Activated naive CD8-positive, alpha-beta T cell treated with anti-CD3 and anti-CD28 coated beads, Interleukin-2, amount 50 U/mL, for 24 hours (primary cell): ENCODE data around the gene TMEM170A.
"Not testable (repeated sequence)": the region's sequence is repeated elsewhere in the genome, so short reads cannot be mapped to it uniquely, and the experiment has no call there.

Source experiments
- ATAC-seq: fragments of 150-1000 bp; cut with Tn5 transposase; one replicate; pipeline ENCODE4 v1.10.0; 2021
- DNase-seq: peaks from one replicate; pipeline ENCODE4 v3.0.0; 2021
- H3K27ac Mint-ChIP-seq: one replicate; pipeline ENCODE4 v1.8.0; 2021; ENCODE audit warnings: mild to moderate bottlenecking, mixed read lengths
- H3K27me3 Mint-ChIP-seq: one replicate; pipeline ENCODE4 v1.8.0; 2021; ENCODE audit warnings: mixed read lengths
- H3K36me3 Mint-ChIP-seq: one replicate; pipeline ENCODE4 v1.8.0; 2021; ENCODE audit warnings: low read depth, mixed read lengths
- H3K4me1 Mint-ChIP-seq: one replicate; pipeline ENCODE4 v1.8.0; 2021; ENCODE audit warnings: mixed read lengths
- H3K4me3 Mint-ChIP-seq: one replicate; pipeline ENCODE4 v1.8.0; 2021; ENCODE audit warnings: mild to moderate bottlenecking, moderate library complexity, mixed read lengths
- H3K9me3 Mint-ChIP-seq: one replicate; pipeline ENCODE4 v1.8.0; 2021; ENCODE audit warnings: mixed read lengths

TMEM170A gene, protein sequence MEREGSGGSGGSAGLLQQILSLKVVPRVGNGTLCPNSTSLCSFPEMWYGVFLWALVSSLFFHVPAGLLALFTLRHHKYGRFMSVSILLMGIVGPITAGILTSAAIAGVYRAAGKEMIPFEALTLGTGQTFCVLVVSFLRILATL

DNA sequence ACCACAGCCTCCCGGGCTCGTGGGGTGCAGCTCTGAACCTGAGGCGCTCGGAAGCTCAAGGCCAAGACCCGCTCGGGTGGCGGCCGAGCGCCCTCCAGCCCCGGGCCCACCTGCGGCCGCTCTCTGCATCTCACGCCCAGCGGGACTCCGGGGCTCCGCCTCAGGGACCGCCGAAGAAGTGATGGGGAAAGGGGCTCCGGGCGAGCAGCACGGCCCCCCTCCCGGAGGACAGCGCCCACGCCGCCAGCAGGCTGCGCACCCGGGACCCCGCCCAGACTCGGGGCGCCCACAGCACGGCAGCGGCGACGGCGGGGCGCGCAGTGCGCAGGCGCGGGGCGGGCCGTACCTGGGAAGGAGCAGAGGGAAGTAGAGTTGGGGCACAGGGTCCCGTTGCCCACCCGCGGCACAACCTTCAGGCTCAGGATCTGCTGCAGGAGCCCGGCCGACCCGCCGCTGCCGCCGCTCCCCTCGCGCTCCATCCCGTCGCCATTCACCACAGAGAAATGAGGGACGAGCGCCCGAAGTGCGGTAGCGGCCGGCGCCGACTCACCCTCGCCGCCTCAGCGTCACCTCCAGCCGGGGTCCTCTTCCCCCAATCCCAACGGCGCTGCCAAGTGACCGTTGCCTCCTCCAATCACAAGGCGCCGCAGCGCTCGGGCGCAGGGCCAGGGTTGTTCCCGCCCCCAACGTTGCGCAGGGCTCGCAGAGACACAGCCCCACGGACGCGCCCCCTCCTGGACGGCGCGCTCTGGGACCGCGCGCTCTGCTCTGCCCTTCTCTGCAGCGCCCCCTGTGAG, at the start of gene TMEM170A:
TSS of gene TMEM170A (minus strand) at position 568 of the 797 bp plus-strand sequence. CDS start at position 479, 89 bp downstream.
- ATAC-seq (peak; percentile 96), DNase-seq (peak; percentile 100)
- no peaks in the 10 kb centered on the region for H3K27me3 Mint-ChIP-seq
- no peaks in the 10 kb centered on the region for H3K9me3 Mint-ChIP-seq
- H3K36me3 Mint-ChIP-seq, result peaks cover 14% of the 10 kb centered on the region
- H3K27ac Mint-ChIP-seq, result peak within 1 kb of the TSS; percentile 89
- H3K4me1 Mint-ChIP-seq, result peaks cover 56% of the 10 kb centered on the region
- peak within 1 kb of the TSS; percentile 89 for H3K4me3 Mint-ChIP-seq

DNA sequence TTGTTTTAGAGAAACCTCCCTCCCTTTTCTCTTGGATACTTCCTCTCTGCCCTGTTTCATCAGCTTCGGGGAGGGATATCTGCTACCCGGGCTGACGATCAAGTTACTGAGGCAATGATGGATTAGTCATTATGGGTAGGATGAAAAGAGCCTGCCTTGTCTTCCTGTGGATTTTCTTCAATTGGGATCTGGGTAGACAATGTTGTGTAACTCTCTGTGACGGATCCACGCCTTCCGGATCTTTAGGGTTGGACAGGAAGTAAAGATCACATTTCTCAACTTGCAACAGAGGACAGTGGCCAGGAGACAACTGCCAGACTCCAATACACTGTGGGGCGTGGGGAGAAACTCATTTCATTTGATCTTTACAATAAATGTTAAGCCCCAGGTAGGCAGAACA, 42.1 kb upstream of the TMEM170A start:
- H3K27ac Mint-ChIP-seq, result no peak overlapping the region
- no peaks in the 10 kb centered on the region for H3K9me3 Mint-ChIP-seq
- H3K36me3 Mint-ChIP-seq, result no peaks in the 10 kb centered on the region
- H3K4me1 Mint-ChIP-seq, result peaks cover 4% of the 10 kb centered on the region
- ATAC-seq (no peak), DNase-seq (no peak)
- H3K27me3 Mint-ChIP-seq, result peaks cover 3% of the 10 kb centered on the region
- no peak overlapping the region for H3K4me3 Mint-ChIP-seq

GRCh38 chr16:75506107-75506506, 41.6 kb upstream of the TMEM170A start:
- Mint-ChIP-seq H3K4me1 (peaks cover 4% of the 10 kb centered on the region), H3K9me3 (no peaks in the 10 kb centered on the region), H3K27me3 (peaks cover 3% of the 10 kb centered on the region), H3K27ac (no peak overlapping the region), H3K36me3 (no peaks in the 10 kb centered on the region), H3K4me3 (no peak overlapping the region)
- ATAC-seq (no peak), DNase-seq (no peak)

- H3K4me3 Mint-ChIP-seq, result no peak overlapping the region
- H3K36me3 Mint-ChIP-seq, result no peaks in the 10 kb centered on the region
- H3K27ac Mint-ChIP-seq, result no peak overlapping the region
- H3K4me1 Mint-ChIP-seq, result peaks cover 4% of the 10 kb centered on the region
- H3K27me3 Mint-ChIP-seq, result peaks cover 3% of the 10 kb centered on the region
- DNase-seq, result no peak
- no peak for ATAC-seq
- no peaks in the 10 kb centered on the region for H3K9me3 Mint-ChIP-seq
These were observed 39.3 kb upstream of the TMEM170A start for GRCh38 chr16:75503801-75504200.

DNA sequence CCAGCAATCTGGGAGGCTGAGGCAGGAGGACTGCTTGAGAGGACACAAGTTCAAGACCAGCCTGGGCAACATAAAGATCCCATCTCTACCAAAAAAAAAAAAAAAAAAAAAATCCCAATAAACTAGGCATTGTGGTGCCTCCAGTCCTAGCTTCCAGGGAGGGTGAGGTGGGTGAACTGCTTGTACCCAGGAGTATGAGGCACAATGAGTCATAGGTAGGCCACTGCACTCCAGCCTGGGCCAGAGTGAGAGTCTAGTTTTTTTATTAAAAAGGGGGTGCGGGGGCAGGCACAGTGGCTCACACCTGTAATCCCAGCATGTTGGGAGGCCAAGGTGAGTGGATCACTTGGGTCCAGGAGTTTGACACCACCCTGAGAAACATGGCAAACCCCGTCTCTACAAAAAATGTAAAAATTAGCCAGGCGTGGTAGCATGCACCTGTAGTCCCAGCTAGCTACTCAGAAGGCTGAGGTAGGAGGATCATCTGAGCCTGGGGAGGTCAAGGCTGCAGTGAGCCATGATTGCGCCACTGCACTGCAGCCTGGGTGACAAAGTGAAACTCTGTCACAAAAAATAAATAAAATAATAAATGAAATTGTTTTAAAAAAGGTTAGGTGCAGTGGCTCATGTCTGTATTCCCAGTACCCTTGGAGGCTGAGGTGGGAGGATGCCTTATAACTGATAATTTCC, 38.6 kb upstream of the TMEM170A start:
- Mint-ChIP-seq H3K27ac (no peak overlapping the region), H3K27me3 (peaks cover 3% of the 10 kb centered on the region), H3K4me3 (no peak overlapping the region), H3K9me3 (no peaks in the 10 kb centered on the region), H3K4me1 (peaks cover 4% of the 10 kb centered on the region), H3K36me3 (no peaks in the 10 kb centered on the region)
- ATAC-seq, result no peak
- no peak for DNase-seq

- not testable (repeated sequence) for H3K36me3 Mint-ChIP-seq, H3K4me1 Mint-ChIP-seq, H3K27me3 Mint-ChIP-seq, ATAC-seq, DNase-seq, H3K4me3 Mint-ChIP-seq, H3K27ac Mint-ChIP-seq, H3K9me3 Mint-ChIP-seq
These were observed 37.3 kb upstream of the TMEM170A start for GRCh38 chr16:75501820-75502219.

- Mint-ChIP-seq H3K4me1 (peaks cover 4% of the 10 kb centered on the region), H3K27ac (no peak overlapping the region), H3K36me3 (no peaks in the 10 kb centered on the region), H3K9me3 (no peaks in the 10 kb centered on the region), H3K4me3 (no peak overlapping the region), H3K27me3 (peaks cover 11% of the 10 kb centered on the region)
- no peak for DNase-seq
- ATAC-seq, result no peak
These were observed 36.9 kb upstream of the TMEM170A start for GRCh38 chr16:75501359-75501758.

- not testable (repeated sequence) for H3K36me3 Mint-ChIP-seq, H3K27ac Mint-ChIP-seq, H3K4me3 Mint-ChIP-seq, ATAC-seq, H3K4me1 Mint-ChIP-seq, H3K9me3 Mint-ChIP-seq, DNase-seq
- H3K27me3 Mint-ChIP-seq, result peaks cover 25% of the 10 kb centered on the region
These were observed 34.3 kb upstream of the TMEM170A start for GRCh38 chr16:75498605-75499322.

DNA sequence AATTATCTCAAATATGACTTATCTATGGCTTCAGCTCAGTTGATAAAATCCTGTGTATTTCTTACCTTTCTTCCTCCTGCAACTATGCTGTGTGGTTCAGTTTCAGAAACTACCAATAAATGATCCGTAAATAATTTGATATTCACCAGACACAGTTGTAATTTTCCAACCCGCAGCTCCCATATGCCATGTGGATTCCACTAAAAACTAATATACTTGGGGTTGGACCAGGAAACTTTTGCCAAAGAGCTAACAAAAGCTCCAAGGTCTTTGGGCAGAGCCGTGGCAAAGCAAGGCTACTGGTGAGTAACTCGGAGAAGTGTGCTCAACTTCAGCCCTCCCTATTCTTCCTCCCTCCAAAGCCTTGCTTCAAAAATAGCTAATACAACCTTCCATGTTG, 33.1 kb upstream of the TMEM170A start:
- Mint-ChIP-seq H3K9me3 (no peaks in the 10 kb centered on the region), H3K4me3 (no peak overlapping the region)
- no peak for DNase-seq

DNA sequence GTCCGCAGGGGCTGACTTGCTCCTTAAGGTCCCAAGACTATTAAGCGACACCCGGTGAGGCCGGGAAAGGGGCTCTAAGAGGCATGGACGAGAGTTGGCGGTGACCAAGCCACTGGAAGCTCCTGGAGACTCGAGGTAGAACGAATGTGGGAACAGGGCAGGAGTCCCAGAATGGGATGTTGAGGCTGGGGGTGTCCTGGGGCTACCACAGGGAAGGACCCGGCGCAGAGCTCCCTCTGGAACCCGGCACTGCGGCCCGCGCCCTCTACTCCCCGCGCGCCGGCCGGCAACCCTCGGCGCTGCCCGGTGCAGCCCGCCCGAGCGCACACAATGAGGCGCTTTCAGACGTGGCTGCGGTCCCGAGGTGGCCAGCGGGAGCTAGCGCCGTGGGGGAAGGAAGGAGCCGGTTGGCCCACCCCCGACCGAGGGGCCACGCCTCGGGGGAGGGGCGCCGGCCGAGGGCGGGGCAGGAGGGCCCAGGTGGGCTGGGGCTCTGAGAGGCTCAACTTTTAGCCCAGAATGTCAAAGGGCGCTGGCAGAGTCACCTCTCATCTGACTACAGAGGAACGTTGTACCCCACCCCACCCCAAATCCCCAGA, 30.7 kb upstream of the TMEM170A start, which contains the start of gene CHST6:
TSS of gene CHST6 (minus strand) at position 366 of the 599 bp plus-strand sequence. CDS start 15,613 bp downstream, outside the sequence.
- H3K4me1 Mint-ChIP-seq, result peaks cover 8% of the 10 kb centered on the region
- H3K4me3 Mint-ChIP-seq, result peak within 1 kb of the TSS; percentile 56
- peaks cover 29% of the 10 kb centered on the region for H3K27me3 Mint-ChIP-seq
- H3K27ac Mint-ChIP-seq, result no peak within 1 kb of the TSS
- no peaks in the 10 kb centered on the region for H3K36me3 Mint-ChIP-seq
- DNase-seq (peak; percentile 45), ATAC-seq (peak; percentile 72)
- no peaks in the 10 kb centered on the region for H3K9me3 Mint-ChIP-seq

More for the DNA sequence above, 33.1 kb upstream of the TMEM170A start:
- no peaks in the 10 kb centered on the region for H3K36me3 Mint-ChIP-seq
- peaks cover 32% of the 10 kb centered on the region for H3K27me3 Mint-ChIP-seq
- H3K27ac Mint-ChIP-seq, result no peak overlapping the region
- no peak for ATAC-seq
- H3K4me1 Mint-ChIP-seq, result peaks cover 8% of the 10 kb centered on the region

DNA sequence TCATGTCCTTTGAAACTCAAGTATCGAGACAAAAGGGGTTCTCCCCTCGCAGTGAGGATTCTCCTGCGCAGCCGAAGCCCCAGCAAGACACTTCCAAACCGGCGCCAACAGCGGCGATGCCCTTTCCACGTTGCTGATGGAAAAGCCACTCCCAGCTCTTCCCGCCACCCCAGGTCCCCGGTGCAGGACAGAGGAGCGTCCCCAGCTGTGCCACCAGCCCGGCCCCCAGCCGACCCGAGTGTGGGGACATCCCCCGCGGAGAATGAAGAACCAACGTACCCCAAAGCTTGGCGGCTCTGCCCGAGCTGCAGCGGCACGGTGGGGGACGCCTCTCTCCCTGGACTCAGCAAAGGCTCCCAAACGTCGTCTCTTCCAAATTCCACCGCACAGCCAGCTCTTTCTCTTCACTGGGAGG, 30.2 kb upstream of the TMEM170A start:
- DNase-seq (no peak), ATAC-seq (no peak)
- Mint-ChIP-seq H3K27me3 (peaks cover 29% of the 10 kb centered on the region), H3K9me3 (no peaks in the 10 kb centered on the region), H3K27ac (no peak overlapping the region), H3K4me1 (peaks cover 8% of the 10 kb centered on the region), H3K4me3 (peak overlapping the region; percentile 56), H3K36me3 (no peaks in the 10 kb centered on the region)

DNA sequence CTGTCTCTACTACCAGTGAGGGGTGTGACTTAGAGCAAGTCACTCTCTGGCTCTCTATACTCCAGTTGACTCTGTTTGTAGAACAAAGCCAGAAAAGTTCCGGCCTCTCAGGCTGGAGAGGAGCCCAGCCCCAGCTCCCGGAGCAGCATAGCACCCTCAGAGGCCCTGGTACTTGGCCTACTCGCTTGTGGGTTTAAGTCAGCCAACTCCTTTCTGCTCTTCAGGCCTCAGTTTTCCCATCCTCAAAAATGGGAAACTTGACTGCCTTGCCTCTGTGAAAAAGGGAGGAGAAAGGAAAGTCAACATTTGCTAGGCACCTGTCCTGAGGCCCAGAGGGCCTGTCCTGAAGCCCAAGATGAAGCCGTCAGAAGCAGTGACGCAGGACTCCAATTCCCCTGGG, 29.7 kb upstream of the TMEM170A start:
- no peak overlapping the region for H3K27ac Mint-ChIP-seq
- H3K4me3 Mint-ChIP-seq, result no peak overlapping the region
- H3K4me1 Mint-ChIP-seq, result peaks cover 8% of the 10 kb centered on the region
- DNase-seq (no peak), ATAC-seq (no peak)
- no peaks in the 10 kb centered on the region for H3K36me3 Mint-ChIP-seq
- H3K9me3 Mint-ChIP-seq, result no peaks in the 10 kb centered on the region
- H3K27me3 Mint-ChIP-seq, result peaks cover 29% of the 10 kb centered on the region

GRCh38 chr16:75491876-75492275, 27.4 kb upstream of the TMEM170A start:
- DNase-seq (no peak), ATAC-seq (no peak)
- Mint-ChIP-seq H3K4me3 (no peak overlapping the region), H3K27me3 (peaks cover 35% of the 10 kb centered on the region), H3K9me3 (no peaks in the 10 kb centered on the region), H3K4me1 (peaks cover 8% of the 10 kb centered on the region), H3K27ac (no peak overlapping the region), H3K36me3 (no peaks in the 10 kb centered on the region)

DNA sequence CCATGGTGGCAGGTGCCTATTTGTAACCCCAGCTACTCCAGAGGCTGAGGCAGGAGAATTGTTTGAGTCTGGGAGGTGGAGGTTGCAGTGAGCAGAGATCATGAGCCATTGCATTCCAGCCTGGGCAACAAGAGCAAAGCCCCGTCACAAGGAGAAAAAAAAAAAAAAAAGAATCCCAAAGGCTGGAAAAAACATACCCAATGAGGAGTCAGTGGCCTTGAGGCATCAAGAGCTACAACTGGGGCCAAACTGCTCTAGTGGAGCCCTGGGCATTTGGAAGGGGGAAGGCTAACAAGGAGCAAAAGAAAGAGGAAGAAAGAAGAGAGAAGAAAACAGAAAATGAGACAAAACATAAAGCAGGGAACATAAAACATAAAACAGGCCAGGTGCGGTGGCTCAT, 23.8 kb upstream of the TMEM170A start:
- DNase-seq, result no peak
- Mint-ChIP-seq H3K27me3 (peaks cover 19% of the 10 kb centered on the region), H3K27ac (no peak overlapping the region), H3K9me3 (no peaks in the 10 kb centered on the region), H3K4me1 (no peaks in the 10 kb centered on the region), H3K4me3 (no peak overlapping the region), H3K36me3 (no peaks in the 10 kb centered on the region)
- ATAC-seq, result no peak
